HEK293 (cell line): ENCODE data around the gene MYL9.

ENCODE experiments used
- MZF1 ChIP-seq: fragments of 450-650 bp; formaldehyde crosslinking; IDR thresholded peaks from 2 replicates; pipeline ENCODE4 v1.5.1; 2017; ENCODE audit warnings: missing biosample characterization, missing genetic modification characterization, borderline replicate concordance
- ZBTB21 ChIP-seq: fragments of 450-650 bp; formaldehyde crosslinking; IDR thresholded peaks from 2 replicates; pipeline ENCODE4 v1.5.1; 2017; ENCODE audit warnings: missing biosample characterization, missing genetic modification characterization
- ZFP41 ChIP-seq: fragments of 450-650 bp; formaldehyde crosslinking; IDR thresholded peaks from 2 replicates; pipeline ENCODE4 v1.5.1; 2016; ENCODE audit warnings: missing biosample characterization, missing genetic modification characterization, borderline replicate concordance
- ZNF146 ChIP-seq: fragments of 450-650 bp; formaldehyde crosslinking; IDR thresholded peaks from 2 replicates; pipeline ENCODE4 v1.5.1; 2016; ENCODE audit warnings: missing biosample characterization, missing genetic modification characterization
- ZNF266 ChIP-seq: fragments of 450-650 bp; formaldehyde crosslinking; IDR thresholded peaks from 2 replicates; pipeline ENCODE4 v1.5.1; 2016; ENCODE audit warnings: missing biosample characterization, missing genetic modification characterization, low read depth
- ZNF449 ChIP-seq: fragments of 450-650 bp; formaldehyde crosslinking; IDR thresholded peaks from 2 replicates; pipeline ENCODE4 v1.5.1; 2017; ENCODE audit warnings: missing biosample characterization, mild to moderate bottlenecking, missing genetic modification characterization, moderate library complexity
- ZNF585B ChIP-seq: fragments of 450-650 bp; formaldehyde crosslinking; IDR thresholded peaks from 2 replicates; pipeline ENCODE4 v1.5.1; 2016; ENCODE audit warnings: missing biosample characterization, missing genetic modification characterization
- ZNF664 ChIP-seq: fragments of 450-650 bp; formaldehyde crosslinking; IDR thresholded peaks from 2 replicates; pipeline ENCODE4 v1.5.1; 2016; ENCODE audit warnings: missing biosample characterization, missing genetic modification characterization
- TF ChIP-seq, protein P1 (sequence below): fragments of 450-650 bp; formaldehyde crosslinking; IDR thresholded peaks from 2 replicates; pipeline ENCODE4 v1.5.1; 2016; ENCODE audit warnings: missing biosample characterization, missing genetic modification characterization
- TF ChIP-seq, protein P2 (sequence below): fragments of 450-650 bp; formaldehyde crosslinking; IDR thresholded peaks from 2 replicates; pipeline ENCODE4 v1.5.1; 2016; ENCODE audit warnings: missing biosample characterization, missing genetic modification characterization
- TF ChIP-seq, protein P3 (sequence below): fragments of 450-650 bp; formaldehyde crosslinking; optimal IDR thresholded peaks from 2 replicates; pipeline ENCODE3; 2016; ENCODE audit warnings: missing biosample characterization, mild to moderate bottlenecking, missing genetic modification characterization
- TF ChIP-seq, protein P4 (sequence below): fragments of 450-650 bp; formaldehyde crosslinking; IDR thresholded peaks from 2 replicates; pipeline ENCODE4 v1.5.0; 2017; ENCODE audit warnings: missing biosample characterization, missing genetic modification characterization, borderline replicate concordance

DNA sequence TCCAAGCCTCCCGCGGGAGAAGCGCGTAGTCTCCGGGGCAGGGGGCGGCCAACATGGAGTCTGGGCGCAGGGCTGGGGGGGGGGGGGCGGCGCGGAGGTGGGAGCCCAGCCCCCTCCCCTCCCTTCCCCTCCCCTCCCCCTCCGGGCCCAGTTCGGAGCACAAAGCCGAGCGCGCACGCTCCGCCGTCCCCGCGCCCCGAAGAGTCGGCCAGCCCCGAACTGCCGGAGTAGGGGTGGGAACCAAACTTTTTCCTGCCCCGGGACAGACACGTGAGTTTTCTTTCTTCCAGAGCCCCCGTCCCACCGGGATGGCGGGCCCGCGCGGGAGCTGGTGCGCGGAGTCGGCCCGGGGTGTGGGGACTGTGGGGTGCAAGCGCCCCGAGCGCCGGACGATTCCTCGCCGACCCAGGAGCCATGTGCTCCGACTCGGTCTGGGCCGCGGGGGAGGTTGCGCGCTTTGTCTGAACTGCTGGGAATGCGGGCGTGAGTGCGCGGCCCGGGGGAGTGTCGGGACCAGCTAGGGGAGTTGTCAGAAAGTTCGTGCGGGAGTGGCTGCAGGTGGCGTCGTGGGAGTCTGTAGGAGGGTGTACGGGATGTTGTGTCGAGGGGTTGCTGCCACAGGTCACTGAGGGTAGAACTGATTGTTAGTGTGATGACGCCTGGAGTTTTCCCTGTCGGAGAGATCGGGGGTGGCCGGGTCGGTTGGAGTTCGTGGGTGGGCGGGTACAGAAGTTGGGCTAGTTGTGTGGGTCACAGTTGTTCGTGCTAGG lies 33.2 kb downstream of the MYL9 start:
- TF ChIP-seq, protein P1, sequence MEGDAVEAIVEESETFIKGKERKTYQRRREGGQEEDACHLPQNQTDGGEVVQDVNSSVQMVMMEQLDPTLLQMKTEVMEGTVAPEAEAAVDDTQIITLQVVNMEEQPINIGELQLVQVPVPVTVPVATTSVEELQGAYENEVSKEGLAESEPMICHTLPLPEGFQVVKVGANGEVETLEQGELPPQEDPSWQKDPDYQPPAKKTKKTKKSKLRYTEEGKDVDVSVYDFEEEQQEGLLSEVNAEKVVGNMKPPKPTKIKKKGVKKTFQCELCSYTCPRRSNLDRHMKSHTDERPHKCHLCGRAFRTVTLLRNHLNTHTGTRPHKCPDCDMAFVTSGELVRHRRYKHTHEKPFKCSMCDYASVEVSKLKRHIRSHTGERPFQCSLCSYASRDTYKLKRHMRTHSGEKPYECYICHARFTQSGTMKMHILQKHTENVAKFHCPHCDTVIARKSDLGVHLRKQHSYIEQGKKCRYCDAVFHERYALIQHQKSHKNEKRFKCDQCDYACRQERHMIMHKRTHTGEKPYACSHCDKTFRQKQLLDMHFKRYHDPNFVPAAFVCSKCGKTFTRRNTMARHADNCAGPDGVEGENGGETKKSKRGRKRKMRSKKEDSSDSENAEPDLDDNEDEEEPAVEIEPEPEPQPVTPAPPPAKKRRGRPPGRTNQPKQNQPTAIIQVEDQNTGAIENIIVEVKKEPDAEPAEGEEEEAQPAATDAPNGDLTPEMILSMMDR, result peak; percentile 62
- TF ChIP-seq, protein P2, sequence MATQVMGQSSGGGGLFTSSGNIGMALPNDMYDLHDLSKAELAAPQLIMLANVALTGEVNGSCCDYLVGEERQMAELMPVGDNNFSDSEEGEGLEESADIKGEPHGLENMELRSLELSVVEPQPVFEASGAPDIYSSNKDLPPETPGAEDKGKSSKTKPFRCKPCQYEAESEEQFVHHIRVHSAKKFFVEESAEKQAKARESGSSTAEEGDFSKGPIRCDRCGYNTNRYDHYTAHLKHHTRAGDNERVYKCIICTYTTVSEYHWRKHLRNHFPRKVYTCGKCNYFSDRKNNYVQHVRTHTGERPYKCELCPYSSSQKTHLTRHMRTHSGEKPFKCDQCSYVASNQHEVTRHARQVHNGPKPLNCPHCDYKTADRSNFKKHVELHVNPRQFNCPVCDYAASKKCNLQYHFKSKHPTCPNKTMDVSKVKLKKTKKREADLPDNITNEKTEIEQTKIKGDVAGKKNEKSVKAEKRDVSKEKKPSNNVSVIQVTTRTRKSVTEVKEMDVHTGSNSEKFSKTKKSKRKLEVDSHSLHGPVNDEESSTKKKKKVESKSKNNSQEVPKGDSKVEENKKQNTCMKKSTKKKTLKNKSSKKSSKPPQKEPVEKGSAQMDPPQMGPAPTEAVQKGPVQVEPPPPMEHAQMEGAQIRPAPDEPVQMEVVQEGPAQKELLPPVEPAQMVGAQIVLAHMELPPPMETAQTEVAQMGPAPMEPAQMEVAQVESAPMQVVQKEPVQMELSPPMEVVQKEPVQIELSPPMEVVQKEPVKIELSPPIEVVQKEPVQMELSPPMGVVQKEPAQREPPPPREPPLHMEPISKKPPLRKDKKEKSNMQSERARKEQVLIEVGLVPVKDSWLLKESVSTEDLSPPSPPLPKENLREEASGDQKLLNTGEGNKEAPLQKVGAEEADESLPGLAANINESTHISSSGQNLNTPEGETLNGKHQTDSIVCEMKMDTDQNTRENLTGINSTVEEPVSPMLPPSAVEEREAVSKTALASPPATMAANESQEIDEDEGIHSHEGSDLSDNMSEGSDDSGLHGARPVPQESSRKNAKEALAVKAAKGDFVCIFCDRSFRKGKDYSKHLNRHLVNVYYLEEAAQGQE (tag by site-specific recombination), result no peak
- TF ChIP-seq ZNF449 (no peak), MZF1 (no peak), ZNF664 (tag by site-specific recombination) (no peak), ZNF266 (no peak), ZBTB21 (no peak), ZNF146 (tag by site-specific recombination) (no peak), ZFP41 (no peak), ZNF585B (tag by site-specific recombination) (no peak)
- TF ChIP-seq, protein P3, sequence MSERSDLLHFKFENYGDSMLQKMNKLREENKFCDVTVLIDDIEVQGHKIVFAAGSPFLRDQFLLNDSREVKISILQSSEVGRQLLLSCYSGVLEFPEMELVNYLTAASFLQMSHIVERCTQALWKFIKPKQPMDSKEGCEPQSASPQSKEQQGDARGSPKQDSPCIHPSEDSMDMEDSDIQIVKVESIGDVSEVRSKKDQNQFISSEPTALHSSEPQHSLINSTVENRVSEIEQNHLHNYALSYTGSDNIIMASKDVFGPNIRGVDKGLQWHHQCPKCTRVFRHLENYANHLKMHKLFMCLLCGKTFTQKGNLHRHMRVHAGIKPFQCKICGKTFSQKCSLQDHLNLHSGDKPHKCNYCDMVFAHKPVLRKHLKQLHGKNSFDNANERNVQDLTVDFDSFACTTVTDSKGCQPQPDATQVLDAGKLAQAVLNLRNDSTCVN (tag by site-specific recombination), result peak; percentile 98
- TF ChIP-seq, protein P4, sequence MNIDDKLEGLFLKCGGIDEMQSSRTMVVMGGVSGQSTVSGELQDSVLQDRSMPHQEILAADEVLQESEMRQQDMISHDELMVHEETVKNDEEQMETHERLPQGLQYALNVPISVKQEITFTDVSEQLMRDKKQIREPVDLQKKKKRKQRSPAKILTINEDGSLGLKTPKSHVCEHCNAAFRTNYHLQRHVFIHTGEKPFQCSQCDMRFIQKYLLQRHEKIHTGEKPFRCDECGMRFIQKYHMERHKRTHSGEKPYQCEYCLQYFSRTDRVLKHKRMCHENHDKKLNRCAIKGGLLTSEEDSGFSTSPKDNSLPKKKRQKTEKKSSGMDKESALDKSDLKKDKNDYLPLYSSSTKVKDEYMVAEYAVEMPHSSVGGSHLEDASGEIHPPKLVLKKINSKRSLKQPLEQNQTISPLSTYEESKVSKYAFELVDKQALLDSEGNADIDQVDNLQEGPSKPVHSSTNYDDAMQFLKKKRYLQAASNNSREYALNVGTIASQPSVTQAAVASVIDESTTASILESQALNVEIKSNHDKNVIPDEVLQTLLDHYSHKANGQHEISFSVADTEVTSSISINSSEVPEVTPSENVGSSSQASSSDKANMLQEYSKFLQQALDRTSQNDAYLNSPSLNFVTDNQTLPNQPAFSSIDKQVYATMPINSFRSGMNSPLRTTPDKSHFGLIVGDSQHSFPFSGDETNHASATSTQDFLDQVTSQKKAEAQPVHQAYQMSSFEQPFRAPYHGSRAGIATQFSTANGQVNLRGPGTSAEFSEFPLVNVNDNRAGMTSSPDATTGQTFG (tag by site-specific recombination), result no peak
